Hematopoietic multipotent progenitor cell treated with erythropoietin and hydrocortisone succinate and interleukin-3 and kit ligand, for 4 days (in vitro differentiated cells): Measurements from ENCODE around the gene OR2F2.

Experiments
- DNase-seq: peaks from one replicate; pipeline ENCODE4 v3.0.0-alpha.2; 2015

Gene OR2F2

DNA sequence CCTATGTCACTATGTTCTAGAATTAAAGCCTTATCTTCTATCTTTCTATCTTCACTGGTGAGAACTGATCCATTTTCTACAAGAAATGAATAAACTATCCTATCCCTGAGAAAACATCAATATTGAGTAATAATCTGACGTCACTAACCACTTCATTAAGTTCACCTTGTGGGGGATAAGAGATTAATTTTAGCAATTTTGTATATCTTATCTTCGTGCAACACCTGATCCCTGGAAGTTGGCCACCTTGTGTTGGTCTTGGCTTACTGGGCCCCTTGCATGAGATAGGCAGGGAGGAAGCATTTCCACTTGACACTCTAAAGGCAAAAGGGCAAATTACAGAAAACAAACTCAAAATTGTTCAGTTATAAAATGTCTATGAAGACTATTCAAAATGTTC lies 45.0 kb downstream of the OR2F2 start:
- peak; percentile 44 for DNase-seq

DNA sequence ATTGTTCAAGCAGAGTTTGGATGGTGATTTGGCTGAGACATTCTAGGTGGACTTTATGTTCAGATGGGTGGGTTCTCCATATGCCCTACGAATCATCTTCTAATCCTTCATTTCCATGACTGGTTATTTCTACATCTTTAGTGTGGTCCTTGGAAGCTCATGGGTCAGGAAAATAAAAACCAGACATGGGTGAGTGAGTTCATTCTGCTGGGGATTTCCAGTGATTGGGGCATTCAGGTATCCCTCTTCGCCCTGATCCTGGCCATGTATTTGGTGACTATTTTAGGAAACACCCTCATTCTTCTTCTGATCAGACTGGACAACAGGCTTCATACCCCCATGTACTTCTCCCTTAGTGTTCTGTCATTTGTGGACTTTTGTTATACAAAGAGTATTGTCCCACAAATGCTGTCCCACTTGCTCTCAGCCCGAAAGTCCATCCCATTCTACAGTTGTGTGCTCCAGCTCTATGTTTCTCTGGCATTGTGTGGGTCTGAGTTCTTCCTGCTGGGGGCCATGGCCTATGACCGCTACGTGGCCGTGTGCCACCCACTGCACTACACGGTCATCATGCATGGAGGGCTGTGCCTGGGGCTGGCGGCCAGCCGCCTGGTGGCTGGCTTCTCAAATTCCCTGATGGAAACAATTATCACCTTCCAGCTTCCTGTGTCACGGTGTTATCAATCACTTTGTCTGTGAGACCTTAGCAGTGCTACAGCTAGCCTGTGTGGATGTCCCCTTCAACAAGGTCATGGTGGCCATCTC lies 45.9 kb downstream of the OR2F2 start:
- no peak for DNase-seq

DNA sequence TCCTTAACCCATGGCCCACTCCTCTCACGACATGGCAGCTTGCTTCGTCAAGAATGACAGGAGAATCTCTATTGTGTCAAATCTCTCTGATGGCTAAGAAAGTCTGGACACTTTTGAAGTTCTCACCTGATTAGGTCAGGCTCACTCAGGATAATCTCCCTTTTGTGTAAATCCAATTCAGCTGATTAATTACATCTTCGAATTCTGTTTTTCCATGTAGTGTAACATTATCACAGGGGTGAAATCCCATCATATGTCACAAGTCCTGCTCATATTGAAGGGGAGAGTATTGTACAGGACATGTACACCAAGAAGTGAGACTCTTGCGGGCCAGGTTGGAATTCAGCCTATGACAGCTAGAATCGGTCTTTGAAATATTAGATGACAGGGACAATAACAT lies 48.9 kb downstream of the OR2F2 start:
- DNase-seq = no peak
